Cardiac fibroblast (primary cell): ENCODE data around the gene CDK9.
A peak's percentile ranks its signal among the peaks of the same experiment; 100 is the strongest.

Source experiments
- DNase-seq, 2 donors: peaks; one replicate each; pipeline versions ENCODE4 v3.0.0 to v3.0.0-alpha.2; 2010; ENCODE audit warnings: low read depth in 2 of 2
- H3K4me3 ChIP-seq, 2 donors: replicated peaks in 1 of 2; 1 replicate in 1 of 2; 2 replicates in 1 of 2; pipeline ENCODE4 v1.5.1; 2011; ENCODE audit warnings: low read depth in 2 of 2, low read length in 2 of 2, mild to moderate bottlenecking in 2 of 2, moderate library complexity in 1 of 2
- CTCF ChIP-seq: IDR thresholded peaks from one replicate; pipeline ENCODE4 v1.5.1; 2011; ENCODE audit warnings: low read depth, mild to moderate bottlenecking, low read length, inconsistent platforms

The CDK9 gene

GRCh38 chr9:127793093-127793708 lies 7.4 kb downstream of the CDK9 start:
- no peak for DNase-seq
- H3K4me3 ChIP-seq, result no peak overlapping the region
- no peak for TF ChIP-seq CTCF

DNA sequence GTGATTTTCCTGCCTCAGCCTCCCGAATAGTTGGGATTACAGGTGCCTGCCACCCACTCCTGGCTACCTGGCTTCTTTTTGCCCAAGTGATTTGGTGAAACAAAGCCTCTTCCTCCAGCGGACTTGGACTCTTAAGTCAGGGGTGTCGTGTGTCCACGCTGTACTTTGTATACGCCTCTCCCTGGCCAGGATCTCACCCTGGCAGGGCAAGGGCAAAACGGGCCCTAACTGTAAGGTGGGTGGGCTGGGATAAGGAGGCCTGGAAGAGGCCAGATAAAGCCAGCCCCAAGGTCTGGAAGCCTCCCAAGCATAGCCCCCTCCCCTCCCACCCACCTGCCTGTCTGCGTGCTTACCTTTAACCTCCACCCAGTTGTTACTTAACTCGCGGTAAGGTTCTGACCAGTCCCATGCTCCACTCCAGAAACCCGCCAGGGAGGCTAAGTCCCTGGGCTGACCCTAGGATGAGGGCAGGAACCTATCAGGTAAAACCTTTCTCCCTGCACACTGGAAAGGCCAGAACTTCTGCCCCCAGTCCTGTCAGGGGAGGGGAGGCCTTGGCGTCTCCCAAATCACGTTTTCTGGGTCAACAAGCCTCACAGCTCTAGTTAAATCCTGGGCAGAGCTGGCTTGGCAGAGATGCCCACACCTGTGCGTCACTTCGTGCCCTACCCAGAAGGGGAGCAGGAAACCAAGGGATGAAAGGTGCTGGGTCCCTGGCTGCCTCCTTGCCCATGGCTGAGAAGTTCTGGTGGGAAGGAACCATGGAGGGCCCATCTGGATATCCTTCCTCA lies 8.4 kb downstream of the CDK9 start:
- TF ChIP-seq CTCF, result no peak
- DNase-seq, result no peak
- no peak overlapping the region for H3K4me3 ChIP-seq

DNA sequence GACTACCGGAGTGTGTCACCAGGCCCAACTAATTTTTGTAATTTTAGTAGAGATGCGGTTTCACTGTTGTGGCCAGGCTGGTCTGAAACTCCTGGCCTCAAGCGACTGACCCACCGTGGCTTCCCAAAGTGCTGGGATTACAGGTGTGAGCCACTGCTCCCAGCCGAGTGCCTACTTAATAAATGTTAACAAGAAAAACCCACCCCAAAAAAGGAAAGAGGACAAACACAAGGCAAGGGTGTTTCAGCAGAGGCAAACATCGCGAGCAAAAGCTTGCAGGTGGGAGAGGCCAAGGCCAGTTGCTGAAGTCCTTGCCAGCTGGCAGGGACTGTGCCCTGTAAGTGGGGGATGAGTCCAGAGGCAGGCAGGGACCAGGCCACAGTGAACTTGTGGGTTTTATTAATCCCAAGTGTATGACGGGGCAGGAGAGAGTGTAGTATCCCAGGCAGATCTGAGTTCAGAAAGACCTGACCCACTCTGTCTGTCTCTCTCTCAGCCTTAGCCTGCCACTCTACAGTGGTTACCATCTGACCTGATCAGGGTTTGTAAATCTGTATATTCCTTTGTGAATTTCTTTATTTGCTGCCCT lies 10.5 kb downstream of the CDK9 start:
- no peak for TF ChIP-seq CTCF
- no peak overlapping the region for H3K4me3 ChIP-seq
- peak in 1 of 2 donors; percentile 35 for DNase-seq

DNA sequence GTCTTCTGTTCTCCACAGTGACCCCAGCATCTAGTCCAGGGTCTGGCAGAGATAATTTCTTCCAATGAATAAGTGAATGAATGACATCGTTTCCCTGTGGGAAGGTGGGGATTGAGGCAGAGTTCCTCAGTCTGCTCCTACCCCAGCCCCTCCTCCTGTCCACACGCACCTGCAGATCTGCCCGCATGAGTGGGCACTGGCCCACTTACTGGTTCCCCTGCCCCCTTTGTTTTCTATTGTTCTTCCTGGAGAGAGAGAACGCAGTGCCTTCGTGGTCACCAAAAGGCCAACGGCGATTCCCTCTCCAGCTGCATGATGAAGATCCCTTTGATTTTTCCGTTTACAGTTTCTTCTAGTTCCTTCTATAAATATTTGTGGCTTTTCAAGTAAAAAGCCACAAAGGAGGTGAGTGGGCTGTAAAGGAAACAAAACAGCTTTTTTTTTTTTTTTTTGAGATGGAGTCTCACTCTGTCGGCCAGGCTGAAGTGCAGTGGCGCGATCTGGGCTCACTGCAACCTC lies 11.1 kb downstream of the CDK9 start:
- DNase-seq, result no peak
- no peak overlapping the region for H3K4me3 ChIP-seq
- TF ChIP-seq CTCF, result no peak

- H3K4me3 ChIP-seq, result peak overlapping the region in 1 of 2 donors; percentile 77
- TF ChIP-seq CTCF, result no peak
- peak in 1 of 2 donors; percentile 81 for DNase-seq
These were observed 16.2 kb downstream of the CDK9 start for GRCh38 chr9:127801955-127802575.

DNA sequence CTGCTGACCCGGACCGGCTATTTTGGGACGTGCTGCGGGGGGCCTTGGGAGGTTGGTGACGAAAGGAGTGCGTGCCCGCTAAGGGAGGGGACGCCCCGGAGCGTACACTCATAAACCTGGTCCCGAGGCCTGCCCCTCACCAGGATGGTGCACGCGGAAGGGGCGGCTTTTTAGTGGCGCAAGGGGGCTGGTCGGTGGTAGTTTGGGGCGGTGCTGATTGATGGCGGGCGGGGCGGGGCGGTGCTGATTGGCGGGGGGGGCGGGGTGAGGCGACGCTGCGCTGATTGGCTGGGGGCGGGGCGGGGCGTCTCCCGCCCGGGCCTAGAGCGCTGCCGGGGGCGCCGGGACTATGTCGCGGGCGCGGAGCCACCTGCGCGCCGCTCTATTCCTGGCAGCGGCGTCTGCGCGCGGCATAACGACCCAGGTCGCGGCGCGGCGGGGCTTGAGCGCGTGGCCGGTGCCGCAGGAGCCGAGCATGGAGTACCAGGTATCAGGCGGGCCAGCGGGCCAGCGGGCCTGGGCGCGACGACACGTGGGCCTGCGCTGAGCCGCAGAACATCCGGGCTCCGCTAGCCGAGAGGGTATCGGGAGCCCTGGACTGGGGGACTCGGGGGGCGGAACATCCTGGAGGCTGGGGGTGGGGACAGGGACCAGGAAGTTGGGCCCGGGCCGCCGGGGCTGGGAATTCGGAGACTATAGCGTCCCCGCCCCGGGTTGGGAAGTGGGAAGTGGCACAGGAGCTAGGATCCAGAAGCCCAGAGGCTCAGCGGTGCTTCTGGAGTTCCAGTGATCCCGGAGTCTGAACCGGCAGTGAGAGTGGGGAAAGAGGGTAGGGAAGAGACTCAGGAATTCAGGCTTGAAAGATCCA lies 17.0 kb downstream of the CDK9 start, which contains the start of gene FPGS:
FPGS (plus strand) TSS at position 307 of the 868 bp plus-strand sequence; CDS start at position 350, 43 bp downstream.
- no peak for TF ChIP-seq CTCF
- peak within 1 kb of the TSS; percentile 74 to 77 for H3K4me3 ChIP-seq
- peak; percentile 82 to 94 for DNase-seq
